GM12878 (cell line): ENCODE data around the gene SLC15A4. TPM values are rescaled to one million over a fixed set of nuclear protein-coding genes. Genes with fewer than 3 reads are reported as not detected.
A peak's percentile ranks its signal among the peaks of the same experiment; 100 is the strongest.

Source experiments
- ATAC-seq: fragments of 200-7000 bp; cut with Tn5 transposase; 3 replicates; pipeline ENCODE4 v1.9.1; 2020; ENCODE audit warnings: mild to moderate bottlenecking, moderate library complexity
- BruUV-seq: library from RNA; stranded (reverse); fragments of 400-500 nt; replicated peaks from 2 replicates; lab custom pipeline; 2021; lab: Mats Ljungman, UMichigan
- CTCF ChIA-PET: fragments of 300-600 bp; sonication (Branson Sonifier 250); formaldehyde crosslinking; extraction: SDS; loops from one replicate; lab custom pipeline; 2021; ENCODE audit warnings: inconsistent platforms; lab: Yijun Ruan, JAX
- POLR2A ChIA-PET: fragments of 350-600 bp; formaldehyde crosslinking; extraction: SDS; loops from one replicate; lab custom pipeline; 2021; ENCODE audit warnings: inconsistent platforms; lab: Charles Lee
- RAD21 ChIA-PET: fragments of 300-600 bp; sonication (Branson Sonifier 250); formaldehyde crosslinking; loops from one replicate; lab custom pipeline; 2023; ENCODE audit warnings: antibody characterized with exemption; ENCODE audit not compliant: unreplicated experiment; lab: Charles Lee
- SMC1A ChIA-PET: fragments of 300-600 bp; sonication (Branson Sonifier 250); formaldehyde crosslinking; loops from one replicate; lab custom pipeline; 2023; ENCODE audit not compliant: unreplicated experiment, uncharacterized antibody; lab: Charles Lee
- DNase-seq: peaks from one replicate; pipeline ENCODE4 v3.0.0-alpha.2; 2011; ENCODE audit warnings: low read depth, low spot score
- FAIRE-seq: peaks from 3 replicates; lab custom pipeline; 2011; peaks lifted over from hg19 to GRCh38; lab: Jason Lieb, UNC
- H2AFZ ChIP-seq: 2 replicates; pipeline ENCODE4 v1.6.0; 2011; ENCODE audit warnings: low read depth, low read length, control low read depth; ENCODE audit not compliant: control insufficient read depth
- H3K27ac ChIP-seq: 2 replicates; pipeline ENCODE4 v1.5.1; 2011; ENCODE audit warnings: control low read depth; ENCODE audit not compliant: control insufficient read depth, insufficient read depth
- H3K27me3 ChIP-seq, 2 experiments: replicated peaks in 1 of 2; 2 replicates each; pipeline versions ENCODE4 v1.6.0 to v1.6.1; 2011; ENCODE audit warnings: low read length in 1 of 2; ENCODE audit not compliant: control insufficient read depth in 2 of 2, insufficient read depth in 2 of 2
- H3K36me3 ChIP-seq, 2 experiments: 2 replicates each; pipeline ENCODE4 v1.5.1; 2011; ENCODE audit warnings: low read length in 1 of 2; ENCODE audit not compliant: control insufficient read depth in 2 of 2, insufficient read depth in 2 of 2
- H3K4me1 ChIP-seq: 2 replicates; pipeline ENCODE4 v1.6.1; 2011; ENCODE audit warnings: mild to moderate bottlenecking, low read length, moderate library complexity, mixed read lengths; ENCODE audit not compliant: control insufficient read depth, insufficient read depth
- H3K4me2 ChIP-seq: 2 replicates; pipeline ENCODE4 v1.6.0; 2011; ENCODE audit warnings: control low read depth; ENCODE audit not compliant: control insufficient read depth, insufficient read depth
- H3K4me3 ChIP-seq: fragments of 200-600 bp; sonication (generic); 2 replicates; pipeline ENCODE4 v1.5.1; 2016
- H3K79me2 ChIP-seq: 2 replicates; pipeline ENCODE4 v1.6.0; 2011; ENCODE audit warnings: low read length; ENCODE audit not compliant: control insufficient read depth, insufficient read depth
- H3K9ac ChIP-seq: 2 replicates; pipeline ENCODE4 v1.8.0; 2011; ENCODE audit warnings: low read length, control low read depth, mixed read lengths; ENCODE audit not compliant: control insufficient read depth, insufficient read depth
- H3K9me3 ChIP-seq: replicated peaks from 3 replicates; pipeline ENCODE4 v1.5.1; 2011; ENCODE audit warnings: mild to moderate bottlenecking, low read length; ENCODE audit not compliant: control insufficient read depth, insufficient read depth
- H4K20me1 ChIP-seq: 2 replicates; pipeline ENCODE4 v1.6.0; 2011; ENCODE audit not compliant: control insufficient read depth, insufficient read depth
- KLF5 ChIP-seq: fragments of 450-650 bp; IDR thresholded peaks from 2 replicates; pipeline ENCODE4 v1.6.1; 2014; ENCODE audit warnings: mild to moderate bottlenecking; ENCODE audit not compliant: partially characterized antibody
- POLR2AphosphoS5 ChIP-seq: IDR thresholded peaks from 2 replicates; pipeline ENCODE4 v1.6.1; 2011; ENCODE audit warnings: mild to moderate bottlenecking, low read length, inconsistent platforms
- POU2F2 ChIP-seq: IDR thresholded peaks from 3 replicates; pipeline ENCODE4 v1.6.1; 2011; ENCODE audit warnings: low read depth, mild to moderate bottlenecking, low read length, borderline replicate concordance
- SREBF1 ChIP-seq: IDR thresholded peaks from 2 replicates; pipeline ENCODE4 v1.6.1; 2012; ENCODE audit warnings: mild to moderate bottlenecking, low read length
- WGBS: methylation state at CpG from one replicate; pipeline ENCODE4 v1.1.6; 2016; ENCODE audit warnings: low lambda C conversion rate; ENCODE audit not compliant: insufficient replicate concordance, insufficient coverage; ENCODE audit errors: missing lambda C conversion rate; 5-methylcytosine and 5-hydroxymethylcytosine counted together
- in situ Hi-C: fragments of 300-500 bp; cut with MboI; formaldehyde crosslinking; loops from 9 replicates; pipeline ENCODE4 v1.14.3; 2018; ENCODE audit warnings: mixed read lengths
- intact Hi-C: fragments of 100-400 bp; cut with micrococcal nuclease; formaldehyde crosslinking; loops from one replicate; pipeline ENCODE4 v1.14.2; 2022; ENCODE audit not compliant: unreplicated experiment
- polyA plus RNA-seq, 11 experiments: library from polyadenylated mRNA; depleted of rRNA in 4 of 11; unstranded in 6 of 11; stranded (reverse) in 5 of 11; fragments of >200 nt; fragmentation: Nextera tagmentation in 4 of 11; fragmentation: Illumina TruSeq in 1 of 11; extraction: Ambion mirVana in 4 of 11; extraction: Trizol in 1 of 11; gene quantifications; 1 replicate in 1 of 11; 2 replicates in 10 of 11; pipeline versions ENCODE4 v1.2.1 to v1.2.3, GENCODE V29; 2011 to 2016; ENCODE audit warnings: inconsistent platforms in 2 of 11, missing spikeins in 2 of 11, low read depth in 1 of 11
- total RNA-seq, 4 experiments: library from RNA; depleted of rRNA in 3 of 4; stranded (reverse); fragments of >200 nt in 3 of 4; fragmentation: Illumina TruSeq in 1 of 4; extraction: Trizol in 1 of 4; gene quantifications; 2 replicates each; pipeline versions ENCODE4 v1.2.1 to v1.2.3, GENCODE V29; 2013 to 2021
- TF ChIP-seq, protein P1 (sequence below): IDR thresholded peaks from 2 replicates; pipeline ENCODE4 v1.6.1; 2011; ENCODE audit warnings: borderline replicate concordance, low read depth, mild to moderate bottlenecking, moderate library complexity, mixed read lengths, low read length; ENCODE audit not compliant: insufficient read depth; ENCODE audit errors: extremely low read length

SLC15A4 gene
- total and polyA plus RNA-seq, 10 of the 15 experiments (the other 5 are each of a cell fraction or from before 2014, with no cell fraction given): 12.7 to 257 (median 36.6) TPM

- TF ChIP-seq POU2F2 (peak; percentile 15; the same call in 1 of the 3 replicates), POLR2AphosphoS5 (peak; percentile 39; the same call in 1 of the 2 replicates), SREBF1 (0 out of 2 replicates have a peak, but pooled peaks have one; percentile 8), KLF5 (no peak)
- TF ChIP-seq, protein P1, sequence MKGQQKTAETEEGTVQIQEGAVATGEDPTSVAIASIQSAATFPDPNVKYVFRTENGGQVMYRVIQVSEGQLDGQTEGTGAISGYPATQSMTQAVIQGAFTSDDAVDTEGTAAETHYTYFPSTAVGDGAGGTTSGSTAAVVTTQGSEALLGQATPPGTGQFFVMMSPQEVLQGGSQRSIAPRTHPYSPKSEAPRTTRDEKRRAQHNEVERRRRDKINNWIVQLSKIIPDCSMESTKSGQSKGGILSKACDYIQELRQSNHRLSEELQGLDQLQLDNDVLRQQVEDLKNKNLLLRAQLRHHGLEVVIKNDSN: no peak
- intact Hi-C loops: loop anchor here (10.0 kb wide), 1 partner anchor 148 kb away; no protein-coding TSS in a partner anchor
- H3K4me3 ChIP-seq: no peak overlapping the region
- ChIA-PET POLR2A (interaction anchor here (0.7 to 9.6 kb wide), 5 partner anchors 18 to 31 kb away, joined by 3 to 253 read pairs (median 3); partner anchors contain the start of gene SLC15A4), SMC1A (interaction anchor here (7.9 to 9.4 kb wide), 2 partner anchors 20 to 29 kb away, joined by 112 to 261 read pairs; no protein-coding TSS in a partner anchor), RAD21 (interaction anchor here (1.0 to 7.7 kb wide), 3 partner anchors 9 to 39 kb away, joined by 3 to 125 read pairs (median 4); no protein-coding TSS in a partner anchor), CTCF (interaction anchor here (13.4 kb wide), 1 partner anchor 9 kb away, joined by 105 read pairs; no protein-coding TSS in a partner anchor)
- ATAC-seq: no peak
- H3K27ac ChIP-seq: peak overlapping the region; percentile 35
- peaks cover 14% of the 10 kb centered on the region for H3K79me2 ChIP-seq
- no peak overlapping the region for H2AFZ ChIP-seq
- H4K20me1 ChIP-seq: no peaks in the 10 kb centered on the region
- no peaks in the 10 kb centered on the region for H3K9me3 ChIP-seq
- no peak for DNase-seq
- in situ Hi-C loops: no loop called here
- no peaks in the 10 kb centered on the region for H3K27me3 ChIP-seq
- peaks cover 33 to 35% of the 10 kb centered on the region in 2 experiments for H3K36me3 ChIP-seq
- 98% methylated on average over 15 of the region's 15 CpGs for WGBS
- FAIRE-seq: no peak
- no TSS peak for BruUV-seq
- H3K9ac ChIP-seq: no peak overlapping the region
- H3K4me2 ChIP-seq: no peak overlapping the region
- H3K4me1 ChIP-seq: peaks cover 43% of the 10 kb centered on the region
These were observed 31.4 kb downstream of the SLC15A4 start for GRCh38 chr12:128792398-128792797.
